Neuronal stem cell (in vitro differentiated cells): ENCODE data around the gene SYNPO2.

Experiments used
- DNase-seq: peaks from one replicate; pipeline ENCODE4 v3.0.0-alpha.2; 2013; ENCODE audit warnings: low spot score
- H2AFZ ChIP-seq: one replicate; pipeline ENCODE4 v1.6.1; 2013; ENCODE audit warnings: mild to moderate bottlenecking, low read length, inconsistent platforms
- H2AK5ac ChIP-seq: 2 replicates; pipeline ENCODE4 v1.6.1; 2013; ENCODE audit warnings: low read depth, mild to moderate bottlenecking, inconsistent platforms, low read length, moderate library complexity, mixed read lengths
- H2BK120ac ChIP-seq: 2 replicates; pipeline ENCODE4 v1.6.1; 2013; ENCODE audit warnings: low read depth, mild to moderate bottlenecking, inconsistent platforms, low read length, moderate library complexity, mixed read lengths
- H2BK12ac ChIP-seq: one replicate; pipeline ENCODE4 v1.6.1; 2013; ENCODE audit warnings: low read length, inconsistent platforms
- H2BK15ac ChIP-seq: 2 replicates; pipeline ENCODE4 v1.6.1; 2013; ENCODE audit warnings: mild to moderate bottlenecking, low read length, inconsistent platforms, mixed read lengths
- H2BK5ac ChIP-seq: one replicate; pipeline ENCODE4 v1.6.1; 2013; ENCODE audit warnings: inconsistent platforms, mild to moderate bottlenecking, low read length, moderate library complexity
- H3K14ac ChIP-seq: one replicate; pipeline ENCODE4 v1.6.1; 2013; ENCODE audit warnings: low read length, inconsistent platforms
- H3K18ac ChIP-seq: 2 replicates; pipeline ENCODE4 v1.6.1; 2013; ENCODE audit warnings: low read length, inconsistent platforms
- H3K23ac ChIP-seq: 2 replicates; pipeline ENCODE4 v1.6.1; 2013; ENCODE audit warnings: low read depth, mild to moderate bottlenecking, mixed read lengths, low read length, inconsistent platforms; ENCODE audit not compliant: poor library complexity
- H3K27ac ChIP-seq: replicated peaks from 3 replicates; pipeline ENCODE4 v1.5.1; 2013; ENCODE audit warnings: low read length, inconsistent platforms
- H3K27me3 ChIP-seq, 3 experiments: 2 replicates each; pipeline ENCODE4 v1.6.1; 2013; ENCODE audit warnings: low read length in 3 of 3, mild to moderate bottlenecking in 2 of 3, inconsistent platforms in 1 of 3, low read depth in 1 of 3, mixed read lengths in 1 of 3, moderate library complexity in 1 of 3; ENCODE audit not compliant: control insufficient read depth in 3 of 3, insufficient read depth in 3 of 3
- H3K36me3 ChIP-seq, 2 donors: replicated peaks in 1 of 2; 2 replicates each; pipeline ENCODE4 v1.6.1; 2013; ENCODE audit warnings: low read length in 2 of 2; ENCODE audit not compliant: control insufficient read depth in 2 of 2, insufficient read depth in 2 of 2
- H3K4ac ChIP-seq: 2 replicates; pipeline ENCODE4 v1.6.1; 2013; ENCODE audit warnings: inconsistent platforms, mild to moderate bottlenecking, low read length, moderate library complexity
- H3K4me1 ChIP-seq, 2 donors: 1 replicate in 1 of 2; 2 replicates in 1 of 2; pipeline ENCODE4 v1.6.1; 2013; ENCODE audit warnings: low read length in 2 of 2, low read depth in 1 of 2; ENCODE audit not compliant: control insufficient read depth in 2 of 2, insufficient read depth in 1 of 2
- H3K4me2 ChIP-seq: one replicate; pipeline ENCODE4 v1.6.1; 2013; ENCODE audit warnings: mild to moderate bottlenecking, low read length, inconsistent platforms; ENCODE audit not compliant: insufficient read depth, poor library complexity, severe bottlenecking
- H3K4me3 ChIP-seq, 2 donors: 2 replicates each; pipeline ENCODE4 v1.5.1; 2013; ENCODE audit warnings: low read length in 2 of 2, mild to moderate bottlenecking in 2 of 2, inconsistent platforms in 1 of 2, moderate library complexity in 1 of 2
- H3K79me1 ChIP-seq: one replicate; pipeline ENCODE4 v1.6.1; 2013; ENCODE audit warnings: low read depth, mild to moderate bottlenecking, inconsistent platforms, low read length, moderate library complexity
- H3K9ac ChIP-seq: one replicate; pipeline ENCODE4 v1.6.1; 2013; ENCODE audit warnings: mild to moderate bottlenecking, low read depth, low read length, inconsistent platforms; ENCODE audit not compliant: poor library complexity
- H3K9me3 ChIP-seq, 2 donors: replicated peaks in 1 of 2; 2 replicates each; pipeline versions ENCODE3 to v1.6.1; 2013; ENCODE audit warnings: low read length in 2 of 2, mild to moderate bottlenecking in 2 of 2, inconsistent platforms in 1 of 2, low read depth in 1 of 2, mixed read lengths in 1 of 2, moderate library complexity in 1 of 2; ENCODE audit not compliant: control insufficient read depth in 2 of 2, insufficient read depth in 1 of 2
- H4K8ac ChIP-seq: one replicate; pipeline ENCODE4 v1.6.1; 2013; ENCODE audit warnings: low read depth, mild to moderate bottlenecking, inconsistent platforms, low read length, moderate library complexity
- H4K91ac ChIP-seq: one replicate; pipeline ENCODE4 v1.6.1; 2013; ENCODE audit warnings: low read length, low read depth, mild to moderate bottlenecking, inconsistent platforms; ENCODE audit not compliant: poor library complexity
- WGBS, 2 donors: extraction: QIAGEN DNeasy Blood & Tissue Kit; methylation state at CpG; one replicate each; pipeline ENCODE4 v1.1.7; 2013; ENCODE audit warnings: missing lambda C conversion rate in 2 of 2, mixed read lengths in 1 of 2; ENCODE audit not compliant: insufficient read length in 2 of 2, insufficient replicate concordance in 1 of 2; ENCODE audit errors: extremely low coverage in 2 of 2; 5-methylcytosine and 5-hydroxymethylcytosine counted together

SYNPO2 gene

DNA sequence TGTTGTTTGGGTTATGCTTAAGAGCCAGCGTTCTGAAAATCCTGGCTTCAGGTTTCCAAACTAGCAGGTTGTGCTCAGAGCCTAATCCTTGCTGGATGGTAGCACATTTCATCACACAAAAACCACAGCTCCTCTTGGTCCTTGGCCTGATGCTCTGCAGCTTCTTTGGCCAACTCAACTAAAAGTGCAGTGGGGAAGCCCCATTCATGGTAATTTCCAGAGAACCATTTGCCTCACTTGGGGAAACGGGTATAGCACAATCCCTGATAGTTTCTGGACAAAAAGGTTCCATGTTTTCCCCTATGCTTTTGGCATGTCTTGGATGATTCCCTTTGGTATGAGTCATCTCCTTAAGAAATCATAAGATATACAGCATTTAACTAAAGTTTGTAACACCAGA, 78.7 kb downstream of the SYNPO2 start:
- no peak overlapping the region for H3K14ac ChIP-seq
- no peak overlapping the region for H3K27ac ChIP-seq
- H3K9me3 ChIP-seq: no peaks in the 10 kb centered on the region
- H3K9ac ChIP-seq: no peak overlapping the region
- no peak for DNase-seq
- H3K18ac ChIP-seq: no peak overlapping the region
- no peak overlapping the region for H2BK12ac ChIP-seq
- WGBS, 2 donors: no CpG with 5 or more reads among the region's 2 CpGs
- no peak overlapping the region for H3K4me2 ChIP-seq
- H4K91ac ChIP-seq: no peak overlapping the region
- no peak overlapping the region for H2AK5ac ChIP-seq
- no peaks in the 10 kb centered on the region for H3K27me3 ChIP-seq
- no peaks in the 10 kb centered on the region for H3K79me1 ChIP-seq
- H3K23ac ChIP-seq: no peak overlapping the region
- H2BK5ac ChIP-seq: no peak overlapping the region
- H3K4me1 ChIP-seq: peaks cover 0 to 16% of the 10 kb centered on the region in 2 donors
- H3K4me3 ChIP-seq: no peak overlapping the region
- no peak overlapping the region for H2BK120ac ChIP-seq
- H3K4ac ChIP-seq: no peak overlapping the region
- H3K36me3 ChIP-seq: no peaks in the 10 kb centered on the region
- H2BK15ac ChIP-seq: no peak overlapping the region
- H4K8ac ChIP-seq: no peak overlapping the region
- no peak overlapping the region for H2AFZ ChIP-seq

DNA sequence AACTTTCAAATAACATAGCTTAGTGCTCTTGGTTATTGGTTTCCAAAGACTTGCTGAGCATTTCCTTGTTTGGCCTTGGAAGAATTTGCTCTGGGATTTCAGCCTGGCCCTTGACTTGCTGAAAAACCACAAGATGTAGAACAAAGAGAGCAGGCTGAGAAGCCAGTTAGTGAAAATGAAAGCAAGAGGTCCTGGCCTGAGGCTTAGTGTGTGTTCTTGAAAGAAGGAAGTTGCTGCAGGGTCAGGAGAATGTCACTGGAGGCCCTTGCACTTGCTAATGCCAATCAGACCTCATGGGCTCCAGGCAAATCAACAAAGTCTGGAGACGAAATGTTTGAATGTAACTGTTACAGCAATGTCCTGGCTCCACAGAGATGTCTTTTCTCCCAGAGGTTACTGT, 79.4 kb downstream of the SYNPO2 start:
- no peak overlapping the region for H3K23ac ChIP-seq
- DNase-seq: no peak
- peak overlapping the region; percentile 23 for H2AFZ ChIP-seq
- no peak overlapping the region for H4K91ac ChIP-seq
- H3K9ac ChIP-seq: no peak overlapping the region
- H3K18ac ChIP-seq: no peak overlapping the region
- H3K4me2 ChIP-seq: no peak overlapping the region
- H3K4me3 ChIP-seq: no peak overlapping the region
- no peak overlapping the region for H2BK12ac ChIP-seq
- no peak overlapping the region for H3K27ac ChIP-seq
- no peaks in the 10 kb centered on the region for H3K36me3 ChIP-seq
- H3K4ac ChIP-seq: no peak overlapping the region
- H3K14ac ChIP-seq: no peak overlapping the region
- no peak overlapping the region for H2BK15ac ChIP-seq
- no peak overlapping the region for H2BK5ac ChIP-seq
- H3K79me1 ChIP-seq: no peaks in the 10 kb centered on the region
- no peak overlapping the region for H2BK120ac ChIP-seq
- H3K4me1 ChIP-seq: peaks cover 0 to 16% of the 10 kb centered on the region in 2 donors
- WGBS, 2 donors: no CpG with 5 or more reads among the region's 1 CpG
- no peaks in the 10 kb centered on the region for H3K27me3 ChIP-seq
- H3K9me3 ChIP-seq: no peaks in the 10 kb centered on the region
- H4K8ac ChIP-seq: no peak overlapping the region
- no peak overlapping the region for H2AK5ac ChIP-seq

DNA sequence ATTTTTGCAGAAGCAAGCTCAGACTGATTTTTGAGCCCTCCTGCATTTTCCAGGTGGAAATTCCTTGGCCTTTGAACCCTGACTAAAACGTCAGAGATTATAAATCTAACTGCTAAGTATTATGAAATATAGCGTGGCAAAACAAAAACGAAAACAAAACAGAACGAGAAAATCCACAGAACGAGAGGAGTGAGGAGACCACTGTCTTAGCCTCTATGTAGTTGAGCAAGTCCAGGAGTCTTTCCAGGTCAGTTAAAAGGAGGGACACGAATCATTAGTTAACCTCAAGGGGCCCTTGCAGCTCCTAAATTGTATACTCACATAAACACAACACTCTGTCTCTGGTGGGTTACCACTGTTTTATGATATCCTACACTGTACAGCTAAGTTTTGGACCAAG, 80.2 kb downstream of the SYNPO2 start:
- Histone ChIP-seq H2AK5ac (no peak overlapping the region), H3K79me1 (no peaks in the 10 kb centered on the region), H4K91ac (no peak overlapping the region), H3K23ac (no peak overlapping the region), H3K4me2 (no peak overlapping the region), H3K27ac (no peak overlapping the region), H2BK12ac (no peak overlapping the region), H2BK120ac (no peak overlapping the region), H3K9me3 (no peaks in the 10 kb centered on the region), H2BK15ac (no peak overlapping the region), H3K9ac (no peak overlapping the region), H3K4ac (no peak overlapping the region), H3K4me3 (no peak overlapping the region), H2BK5ac (no peak overlapping the region), H3K18ac (no peak overlapping the region), H2AFZ (no peak overlapping the region), H4K8ac (no peak overlapping the region), H3K14ac (no peak overlapping the region), H3K27me3 (no peaks in the 10 kb centered on the region), H3K36me3 (no peaks in the 10 kb centered on the region), H3K4me1 (peaks cover 0 to 16% of the 10 kb centered on the region in 2 donors)
- no peak for DNase-seq
- WGBS, 2 donors: no CpG with 5 or more reads among the region's 6 CpGs

DNA sequence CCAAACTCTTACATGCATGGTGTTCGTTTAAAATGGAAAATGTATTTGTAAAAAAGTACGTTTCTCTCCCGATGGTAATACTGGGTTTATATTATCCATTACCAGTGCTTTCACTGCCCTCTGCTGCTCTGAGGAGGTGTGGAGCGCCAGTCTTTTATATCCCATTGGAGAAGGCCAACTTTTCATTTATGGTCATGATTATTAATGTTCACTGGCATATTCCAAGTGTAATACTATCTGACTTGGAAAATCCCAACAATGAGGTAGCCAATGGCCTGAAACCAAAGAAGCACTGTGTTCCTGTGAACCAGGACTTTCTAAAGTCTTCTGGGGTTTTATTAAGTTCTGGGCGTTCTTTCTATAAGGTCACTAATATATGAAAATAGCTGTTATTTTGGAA, 80.7 kb downstream of the SYNPO2 start:
- Histone ChIP-seq H3K79me1 (no peaks in the 10 kb centered on the region), H3K23ac (no peak overlapping the region)
- WGBS, 2 donors: no CpG with 5 or more reads among the region's 5 CpGs

More for the DNA sequence above, 80.7 kb downstream of the SYNPO2 start:
- Histone ChIP-seq H3K9me3 (no peaks in the 10 kb centered on the region), H2AK5ac (no peak overlapping the region), H2BK12ac (no peak overlapping the region), H3K9ac (no peak overlapping the region), H2BK120ac (no peak overlapping the region), H3K4me3 (no peak overlapping the region), H3K4me1 (peaks cover 0 to 16% of the 10 kb centered on the region in 2 donors), H3K27ac (no peak overlapping the region), H4K91ac (no peak overlapping the region), H3K36me3 (no peaks in the 10 kb centered on the region), H4K8ac (no peak overlapping the region), H3K18ac (no peak overlapping the region), H3K4me2 (no peak overlapping the region), H3K4ac (no peak overlapping the region), H3K14ac (no peak overlapping the region), H2BK5ac (no peak overlapping the region), H2AFZ (no peak overlapping the region), H3K27me3 (no peaks in the 10 kb centered on the region), H2BK15ac (no peak overlapping the region)
- no peak for DNase-seq
